Gastrocnemius medialis (tissue), 4 donors: ENCODE results near the gene SLC22A5. TPM values are rescaled to one million over a fixed set of nuclear protein-coding genes. Genes with fewer than 3 reads are reported as not detected.
A peak's percentile ranks its signal among the peaks of the same experiment; 100 is the strongest.

Experiments used
- ATAC-seq, 2 donors: fragments of 150-250 bp; one replicate each; pipeline ENCODE4 v1.9.1; 2016
- DNase-seq, 2 donors: peaks; one replicate each; pipeline ENCODE4 v3.0.0-alpha.2; 2019
- H3K27ac ChIP-seq, 4 donors: fragments of 200-600 bp; sonication (generic); 1 replicate in 1 of 4; 2 replicates in 3 of 4; pipeline ENCODE4 v1.5.1; 2016 to 2018; ENCODE audit warnings: mild to moderate bottlenecking in 2 of 4, moderate library complexity in 1 of 4
- H3K27me3 ChIP-seq, 3 donors: fragments of 200-600 bp; sonication (generic) in 2 of 3; 1 replicate in 1 of 3; 2 replicates in 2 of 3; pipeline versions ENCODE4 v1.5.1 to v1.6.0; 2016 to 2019; ENCODE audit warnings: mild to moderate bottlenecking in 1 of 3, moderate library complexity in 1 of 3
- H3K36me3 ChIP-seq, 2 donors: fragments of 200-600 bp; sonication (generic) in 1 of 2; one replicate each; pipeline ENCODE4 v1.5.1; 2017 to 2018
- H3K4me1 ChIP-seq, 2 donors: fragments of 200-600 bp; sonication (generic) in 1 of 2; one replicate each; pipeline ENCODE4 v1.5.1; 2016 to 2017; ENCODE audit warnings: mild to moderate bottlenecking in 2 of 2
- H3K4me3 ChIP-seq, 4 donors: fragments of 200-600 bp; sonication (generic) in 3 of 4; 1 replicate in 1 of 4; 2 replicates in 3 of 4; pipeline ENCODE4 v1.5.1; 2016 to 2019; ENCODE audit warnings: mild to moderate bottlenecking in 2 of 4
- H3K9me3 ChIP-seq, 3 donors: fragments of 200-600 bp; sonication (generic) in 2 of 3; 1 replicate in 1 of 3; 2 replicates in 2 of 3; pipeline ENCODE4 v1.5.1; 2016 to 2019
- POLR2A ChIP-seq, 2 donors: fragments of 450-650 bp; IDR thresholded peaks; one replicate each; pipeline ENCODE4 v1.6.1; 2017; ENCODE audit warnings: antibody characterized with exemption in 2 of 2, mild to moderate bottlenecking in 2 of 2, moderate library complexity in 2 of 2
- in situ Hi-C, 4 donors: fragments of 200-750 bp; cut with MboI; loops; one replicate each; pipeline versions ENCODE4 v1.15.0 to v1.8.0; 2017; ENCODE audit warnings: low sequenced_read_pairs in 4 of 4
- intact Hi-C: fragments of 100-400 bp; cut with DNase I; formaldehyde crosslinking; loops from one replicate; pipeline ENCODE4 v1.15.1; 2023; ENCODE audit warnings: low total_unique reads
- total RNA-seq, 4 donors: library from RNA; depleted of rRNA; stranded (reverse); fragments of >200 nt; gene quantifications; one replicate each; pipeline versions ENCODE4 v1.1.0 to v1.2.3, GENCODE V29; 2016
- TF ChIP-seq, protein P1 (sequence below), 5 experiments: fragments of 450-650 bp in 3 of 5; fragments of 200-600 bp in 2 of 5; sonication (generic) in 2 of 5; IDR thresholded peaks in 4 of 5; conservative IDR thresholded peaks in 1 of 5; 1 replicate in 4 of 5; 2 replicates in 1 of 5; pipeline ENCODE4 v1.5.1; 2016 to 2019; ENCODE audit warnings: antibody characterized with exemption in 5 of 5, mild to moderate bottlenecking in 3 of 5, moderate library complexity in 3 of 5

SLC22A5 gene
- total RNA-seq, 4 donors from 2014 or later = 56.2 to 116 (median 79.2) TPM

DNA sequence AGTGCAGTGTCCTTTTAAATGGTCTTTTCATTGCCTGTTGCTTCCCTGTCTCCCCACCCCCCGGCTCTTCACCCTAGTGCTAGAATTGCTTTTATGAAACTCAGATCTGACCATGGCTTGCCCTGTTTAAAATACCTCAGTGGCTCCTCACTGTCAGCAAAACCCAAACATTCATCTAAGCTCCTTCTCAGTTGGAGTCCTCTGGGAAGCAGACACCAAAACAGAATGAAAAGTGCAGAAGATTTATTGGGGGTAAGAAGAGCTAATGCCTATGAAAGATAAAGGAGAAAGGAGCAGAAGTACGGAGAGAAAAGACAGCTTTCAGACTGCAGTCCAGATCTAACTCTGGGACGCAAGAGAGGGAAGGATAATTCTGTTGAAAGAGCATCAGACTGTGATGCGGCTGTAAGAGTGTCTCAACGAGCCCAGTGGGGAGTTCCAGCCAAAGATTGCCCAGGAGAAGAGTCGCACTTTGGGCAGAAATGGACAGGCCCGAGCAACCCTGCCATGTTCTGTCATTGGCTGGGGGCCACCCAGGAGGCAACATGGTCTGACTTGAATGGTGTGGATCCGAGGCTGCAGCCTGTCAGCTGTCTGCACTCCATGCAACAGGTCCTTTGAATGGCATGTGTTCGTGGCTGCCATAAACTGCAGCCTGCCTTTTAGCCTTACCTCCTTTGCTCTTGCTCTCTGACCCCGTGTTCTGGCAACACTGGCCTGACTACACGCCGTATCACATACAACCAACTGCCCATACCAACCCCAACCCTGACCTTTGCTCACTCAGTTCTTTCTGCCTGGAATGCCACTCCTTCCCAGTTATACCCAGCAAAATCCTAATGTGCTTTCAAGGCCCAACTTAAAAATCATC, 65.1 kb downstream of the SLC22A5 start:
- no peak for ATAC-seq
- no peaks in the 10 kb centered on the region for H3K9me3 ChIP-seq
- no peak overlapping the region for H3K4me3 ChIP-seq
- intact Hi-C loops = no loop called here
- TF ChIP-seq POLR2A (IDR thresholded peaks at IDR 0.05) = no peak
- TF ChIP-seq, protein P1, sequence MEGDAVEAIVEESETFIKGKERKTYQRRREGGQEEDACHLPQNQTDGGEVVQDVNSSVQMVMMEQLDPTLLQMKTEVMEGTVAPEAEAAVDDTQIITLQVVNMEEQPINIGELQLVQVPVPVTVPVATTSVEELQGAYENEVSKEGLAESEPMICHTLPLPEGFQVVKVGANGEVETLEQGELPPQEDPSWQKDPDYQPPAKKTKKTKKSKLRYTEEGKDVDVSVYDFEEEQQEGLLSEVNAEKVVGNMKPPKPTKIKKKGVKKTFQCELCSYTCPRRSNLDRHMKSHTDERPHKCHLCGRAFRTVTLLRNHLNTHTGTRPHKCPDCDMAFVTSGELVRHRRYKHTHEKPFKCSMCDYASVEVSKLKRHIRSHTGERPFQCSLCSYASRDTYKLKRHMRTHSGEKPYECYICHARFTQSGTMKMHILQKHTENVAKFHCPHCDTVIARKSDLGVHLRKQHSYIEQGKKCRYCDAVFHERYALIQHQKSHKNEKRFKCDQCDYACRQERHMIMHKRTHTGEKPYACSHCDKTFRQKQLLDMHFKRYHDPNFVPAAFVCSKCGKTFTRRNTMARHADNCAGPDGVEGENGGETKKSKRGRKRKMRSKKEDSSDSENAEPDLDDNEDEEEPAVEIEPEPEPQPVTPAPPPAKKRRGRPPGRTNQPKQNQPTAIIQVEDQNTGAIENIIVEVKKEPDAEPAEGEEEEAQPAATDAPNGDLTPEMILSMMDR (IDR thresholded peaks at IDR 0.05 in 4 of 5, conservative IDR thresholded peaks at IDR 0.05 in 1 of 5) = no peak
- no peaks in the 10 kb centered on the region for H3K27me3 ChIP-seq
- peaks cover 69 to 90% of the 10 kb centered on the region in 2 donors for H3K4me1 ChIP-seq
- no peak for DNase-seq
- H3K36me3 ChIP-seq = no peaks in the 10 kb centered on the region
- peak overlapping the region in 2 of 4 donors; percentile 31 to 99 for H3K27ac ChIP-seq
- in situ Hi-C loops = no loop called here

DNA sequence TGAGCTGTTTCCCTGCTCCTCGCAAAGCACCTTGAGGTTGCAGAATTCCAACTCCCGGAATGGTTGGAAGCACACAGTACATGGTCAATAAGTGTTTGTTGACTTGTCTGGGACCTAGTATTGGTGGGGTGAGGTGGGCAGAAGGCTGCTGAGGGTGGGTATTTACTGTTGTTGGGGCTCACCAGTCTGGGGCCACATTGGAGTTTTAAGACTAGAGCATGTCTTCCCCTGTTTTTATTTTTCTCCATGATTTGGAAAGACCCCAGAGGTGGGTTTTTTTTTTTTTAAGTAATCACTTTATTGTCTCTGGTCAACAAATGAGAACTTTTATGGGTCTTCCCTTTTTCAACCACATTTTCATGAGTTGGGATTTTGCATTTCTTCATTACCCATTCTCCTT, 65.9 kb downstream of the SLC22A5 start:
- DNase-seq = no peak
- Histone ChIP-seq H3K4me1 (peaks cover 77 to 91% of the 10 kb centered on the region in 2 donors), H3K27me3 (no peaks in the 10 kb centered on the region), H3K9me3 (no peaks in the 10 kb centered on the region), H3K27ac (peak overlapping the region in 1 of 4 donors; percentile 99), H3K36me3 (no peaks in the 10 kb centered on the region), H3K4me3 (no peak overlapping the region)
- in situ Hi-C loops (no loop called here), intact Hi-C loops (no loop called here)
- TF ChIP-seq POLR2A (IDR thresholded peaks at IDR 0.05) = no peak
- TF ChIP-seq, protein P1 (IDR thresholded peaks at IDR 0.05 in 4 of 5, conservative IDR thresholded peaks at IDR 0.05 in 1 of 5) = no peak
- ATAC-seq = no peak

DNA sequence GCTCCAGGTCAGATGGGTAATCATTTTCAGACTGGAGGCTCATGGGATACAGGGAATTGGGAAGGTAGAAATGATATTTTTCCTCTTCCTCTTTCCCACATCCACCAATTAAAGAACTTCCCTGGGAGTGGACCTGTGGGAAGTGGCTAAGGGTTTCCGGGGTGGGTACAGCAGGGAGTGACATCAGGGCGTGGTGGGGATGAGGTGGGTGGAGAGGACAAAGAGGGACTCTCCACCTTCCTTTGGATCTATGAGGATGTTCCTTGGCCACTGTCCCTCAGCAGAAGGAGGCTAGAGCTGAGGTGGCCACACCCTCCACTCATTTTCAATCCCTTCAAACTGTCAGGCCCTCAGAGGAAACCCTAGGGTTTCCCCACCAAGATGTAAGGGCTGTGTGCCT, 66.4 kb downstream of the SLC22A5 start:
- intact Hi-C loops = no loop called here
- Histone ChIP-seq H3K9me3 (no peaks in the 10 kb centered on the region), H3K27ac (peak overlapping the region in 1 of 4 donors; percentile 99), H3K4me1 (peaks cover 80 to 89% of the 10 kb centered on the region in 2 donors), H3K27me3 (no peaks in the 10 kb centered on the region), H3K36me3 (no peaks in the 10 kb centered on the region), H3K4me3 (no peak overlapping the region)
- DNase-seq = no peak
- in situ Hi-C loops = no loop called here
- TF ChIP-seq POLR2A (IDR thresholded peaks at IDR 0.05) = no peak
- TF ChIP-seq, protein P1 (IDR thresholded peaks at IDR 0.05 in 4 of 5, conservative IDR thresholded peaks at IDR 0.05 in 1 of 5) = no peak
- ATAC-seq = no peak

DNA sequence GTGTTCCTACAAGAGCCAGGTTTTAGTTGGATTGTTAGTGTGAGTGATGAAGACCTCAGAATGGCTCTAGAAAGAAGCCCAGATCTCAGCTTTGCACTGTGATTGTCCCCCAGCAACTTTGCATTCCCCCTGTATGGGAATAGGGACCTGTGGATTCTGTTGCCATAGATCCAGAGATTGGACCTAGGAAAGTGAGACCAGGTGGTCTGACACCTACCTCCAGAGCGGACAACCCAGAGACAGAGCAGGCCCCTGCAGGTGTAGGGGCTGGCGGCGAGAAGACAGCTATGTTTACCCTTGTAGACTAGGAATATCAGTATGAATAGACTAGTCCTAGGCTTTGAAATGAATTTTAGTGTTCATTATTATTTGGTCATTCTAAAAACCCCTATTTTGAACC, 67.4 kb downstream of the SLC22A5 start:
- ATAC-seq (no peak), DNase-seq (no peak)
- no peaks in the 10 kb centered on the region for H3K27me3 ChIP-seq
- intact Hi-C loops = no loop called here
- H3K4me3 ChIP-seq = no peak overlapping the region
- peaks cover 80 to 82% of the 10 kb centered on the region in 2 donors for H3K4me1 ChIP-seq
- in situ Hi-C loops = no loop called here
- H3K36me3 ChIP-seq = no peaks in the 10 kb centered on the region
- TF ChIP-seq POLR2A (IDR thresholded peaks at IDR 0.05) = no peak
- TF ChIP-seq, protein P1 (IDR thresholded peaks at IDR 0.05 in 4 of 5, conservative IDR thresholded peaks at IDR 0.05 in 1 of 5) = no peak
- peak overlapping the region; percentile 14 to 99 (median 48) for H3K27ac ChIP-seq
- no peaks in the 10 kb centered on the region for H3K9me3 ChIP-seq
